GM19452 (cell line): Measurements from ENCODE around the gene TMEM61.

ENCODE experiments used
- ATAC-seq: cut with Tn5 transposase; IDR thresholded peaks from one replicate; pipeline ENCODE4 v1.9.1; 2021; ENCODE audit not compliant: unreplicated experiment

The TMEM61 gene

DNA sequence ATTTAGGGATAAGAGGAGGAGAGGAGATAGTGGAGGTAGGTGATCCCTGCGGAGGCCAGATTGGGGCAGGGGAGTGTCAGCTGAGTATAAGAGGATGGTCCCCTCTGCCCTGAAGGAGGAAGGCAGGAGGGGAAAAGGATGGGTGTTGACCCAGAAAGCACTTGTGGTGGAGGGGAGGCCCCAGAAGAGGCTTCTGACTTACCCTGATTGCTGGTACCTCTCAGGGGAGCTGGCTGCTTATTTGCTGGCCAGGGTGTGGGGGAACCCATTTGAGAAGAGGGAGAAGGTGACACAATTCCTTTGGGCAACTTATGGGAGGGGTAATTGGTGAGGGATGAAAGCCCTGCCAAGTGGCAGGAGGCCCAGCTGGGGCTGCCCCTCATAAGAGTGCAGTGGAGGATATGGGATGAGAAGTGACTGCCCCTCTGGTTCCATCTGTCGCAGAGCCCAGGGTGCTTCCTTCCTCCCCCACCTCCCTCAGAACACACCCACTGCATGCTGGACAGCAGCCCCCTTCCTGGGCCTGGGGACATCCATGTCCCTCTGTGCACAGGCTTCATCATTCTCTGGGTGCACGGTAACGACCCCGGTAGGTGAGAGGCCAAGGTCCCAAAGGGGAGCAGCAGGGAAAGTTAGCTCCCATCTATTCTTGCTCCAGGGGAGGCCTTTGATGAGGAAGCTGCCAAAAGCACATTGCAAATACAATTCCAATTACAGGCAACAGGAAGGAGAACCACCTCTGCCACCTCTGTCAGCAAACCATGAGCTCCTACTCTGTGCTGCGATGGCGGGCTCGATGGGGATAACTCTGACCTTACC lies 57.5 kb downstream of the TMEM61 start:
- no peak for ATAC-seq

DNA sequence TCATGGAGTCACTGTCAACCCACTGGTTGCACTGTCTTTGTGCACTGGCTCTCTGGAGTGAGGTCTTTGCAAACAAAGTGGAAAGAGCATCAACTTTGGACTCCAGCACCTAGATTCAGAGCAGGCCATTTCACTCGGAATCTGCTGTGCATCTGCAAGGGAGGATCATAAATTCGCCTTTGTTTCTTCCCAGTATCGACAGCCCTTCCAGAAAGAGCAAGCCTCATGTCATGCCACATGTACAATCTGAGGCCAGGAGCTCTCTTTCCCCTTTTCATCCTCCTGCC lies 58.1 kb downstream of the TMEM61 start:
- no peak for ATAC-seq

DNA sequence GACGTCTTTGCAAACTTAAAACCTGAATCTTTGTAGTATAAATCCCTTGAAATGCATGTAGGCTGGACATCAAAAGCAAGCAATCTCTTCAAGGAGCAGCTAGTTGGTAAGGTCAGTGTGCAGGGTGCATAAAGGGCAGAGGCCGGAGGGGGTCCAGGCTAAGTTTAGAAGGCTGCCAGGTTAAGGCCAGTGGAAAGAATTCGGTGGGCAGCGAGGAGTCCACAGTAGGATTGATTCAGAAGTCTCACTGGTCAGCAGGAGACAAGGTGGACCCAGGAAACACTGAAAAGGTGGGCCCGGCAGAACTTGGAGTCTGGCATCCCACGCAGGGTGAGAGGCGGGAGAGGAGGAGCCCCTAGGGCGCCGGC lies 58.5 kb downstream of the TMEM61 start:
- ATAC-seq: no peak

DNA sequence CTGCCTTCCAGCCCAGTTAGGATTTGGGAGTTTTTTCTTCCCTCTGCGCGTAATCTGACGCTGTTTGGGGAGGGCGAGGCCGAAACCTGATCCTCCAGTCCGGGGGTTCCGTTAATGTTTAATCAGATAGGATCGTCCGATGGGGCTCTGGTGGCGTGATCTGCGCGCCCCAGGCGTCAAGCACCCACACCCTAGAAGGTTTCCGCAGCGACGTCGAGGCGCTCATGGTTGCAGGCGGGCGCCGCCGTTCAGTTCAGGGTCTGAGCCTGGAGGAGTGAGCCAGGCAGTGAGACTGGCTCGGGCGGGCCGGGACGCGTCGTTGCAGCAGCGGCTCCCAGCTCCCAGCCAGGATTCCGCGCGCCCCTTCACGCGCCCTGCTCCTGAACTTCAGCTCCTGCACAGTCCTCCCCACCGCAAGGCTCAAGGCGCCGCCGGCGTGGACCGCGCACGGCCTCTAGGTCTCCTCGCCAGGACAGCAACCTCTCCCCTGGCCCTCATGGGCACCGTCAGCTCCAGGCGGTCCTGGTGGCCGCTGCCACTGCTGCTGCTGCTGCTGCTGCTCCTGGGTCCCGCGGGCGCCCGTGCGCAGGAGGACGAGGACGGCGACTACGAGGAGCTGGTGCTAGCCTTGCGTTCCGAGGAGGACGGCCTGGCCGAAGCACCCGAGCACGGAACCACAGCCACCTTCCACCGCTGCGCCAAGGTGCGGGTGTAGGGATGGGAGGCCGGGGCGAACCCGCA lies 59.1 kb downstream of the TMEM61 start, which contains the start of gene PCSK9:
Gene PCSK9, plus strand, starts transcription at position 207 of the 741 bp plus-strand sequence. Its CDS starts 290 bp downstream, at position 497.
- no peak for ATAC-seq

DNA sequence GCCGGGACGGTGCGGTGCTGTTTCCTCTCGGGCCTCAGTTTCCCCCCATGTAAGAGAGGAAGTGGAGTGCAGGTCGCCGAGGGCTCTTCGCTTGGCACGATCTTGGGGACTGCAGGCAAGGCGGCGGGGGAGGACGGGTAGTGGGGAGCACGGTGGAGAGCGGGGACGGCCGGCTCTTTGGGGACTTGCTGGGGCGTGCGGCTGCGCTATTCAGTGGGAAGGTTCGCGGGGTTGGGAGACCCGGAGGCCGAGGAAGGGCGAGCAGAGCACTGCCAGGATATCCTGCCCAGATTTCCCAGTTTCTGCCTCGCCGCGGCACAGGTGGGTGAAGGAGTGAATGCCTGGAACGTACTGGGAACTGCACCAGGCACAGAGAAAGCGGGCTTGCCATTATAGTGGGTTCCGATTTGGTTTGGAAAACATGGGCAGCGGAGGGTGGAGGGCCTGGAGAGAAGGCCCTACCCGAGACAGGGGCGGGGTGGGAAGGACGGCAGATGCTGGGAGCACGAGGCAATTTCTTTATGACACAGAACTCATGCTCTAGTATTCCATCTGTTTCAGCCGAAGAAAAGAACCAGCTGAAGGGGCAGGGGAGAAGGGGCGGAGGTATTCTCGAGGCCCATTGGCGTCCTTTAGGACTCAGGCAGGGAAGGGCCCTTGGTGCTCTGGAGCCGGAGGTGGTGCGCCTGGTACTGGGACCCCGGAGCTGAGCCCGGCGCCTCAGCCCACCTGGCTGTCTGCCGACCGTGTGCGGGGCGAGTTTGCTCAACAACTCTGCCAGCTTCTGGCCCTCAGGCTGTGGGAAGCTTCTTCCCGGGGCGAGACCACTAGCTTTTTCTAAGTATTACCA lies 59.9 kb downstream of the TMEM61 start:
- ATAC-seq: no peak

DNA sequence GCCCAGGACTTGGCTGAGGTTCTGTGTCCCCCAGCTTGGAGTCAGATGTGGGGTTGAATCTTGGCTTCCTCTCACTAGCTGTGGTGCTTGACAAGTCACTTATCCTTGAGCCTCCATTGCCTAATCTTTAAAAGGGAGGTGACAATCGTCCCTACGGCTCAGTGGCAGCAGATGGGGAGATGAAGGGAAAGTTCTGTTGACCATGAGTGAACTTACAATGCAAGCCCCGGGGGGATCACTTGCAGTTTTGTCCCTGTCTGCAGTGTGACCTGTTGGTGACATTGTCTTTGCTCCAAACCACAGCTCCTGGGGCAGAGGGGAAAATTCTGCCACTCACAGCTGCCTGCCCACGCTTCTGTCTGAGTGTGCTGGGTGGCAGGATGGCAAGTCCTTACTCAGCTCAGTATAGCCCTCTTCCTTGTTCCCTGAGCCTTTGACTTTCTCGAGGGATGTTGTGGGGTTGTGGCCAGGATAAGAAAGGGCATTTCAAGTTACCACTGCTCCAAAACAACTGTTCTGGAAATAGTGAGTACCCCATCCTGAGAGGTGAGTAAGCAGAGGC lies 60.6 kb downstream of the TMEM61 start:
- no peak for ATAC-seq

DNA sequence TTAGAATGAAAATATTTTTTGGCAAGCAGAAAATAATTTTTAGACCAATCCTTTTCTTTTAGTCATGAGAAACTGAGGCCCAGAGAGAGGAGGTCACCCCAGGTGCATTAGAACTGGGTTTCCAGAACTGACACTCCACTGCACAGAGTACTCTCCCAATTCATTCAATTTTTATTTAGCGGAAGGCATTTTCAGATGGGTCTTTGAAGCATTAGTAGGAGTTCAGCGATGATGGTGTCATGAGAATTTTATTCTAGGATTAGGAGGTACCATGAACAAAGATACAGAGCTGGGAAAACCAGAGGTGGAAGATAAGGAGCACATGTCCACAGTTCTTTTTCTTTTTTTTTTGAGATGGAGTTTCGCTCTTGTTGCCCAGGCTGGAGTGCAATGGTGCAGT lies 61.2 kb downstream of the TMEM61 start:
- ATAC-seq: no peak
